Muscle of back (tissue), 11 donors: Measurements from ENCODE around the gene ZCCHC7. TPM values are rescaled to one million over a fixed set of nuclear protein-coding genes. Genes with fewer than 3 reads are reported as not detected.
"Not testable (repeated sequence)": the region's sequence is repeated elsewhere in the genome, so short reads cannot be mapped to it uniquely, and the experiment has no call there.

Experiments
- DNase-seq, 3 donors: peaks; one replicate each; pipeline versions ENCODE4 v3.0.0 to v3.0.0-alpha.2; 2013
- polyA plus RNA-seq, 10 donors: library from polyadenylated mRNA; unstranded; fragments of 120-200 nt; gene quantifications; one replicate each; pipeline ENCODE4 v1.2.1, GENCODE V29; 2013; ENCODE audit not compliant: insufficient read length in 10 of 10

Gene ZCCHC7
- polyA plus RNA-seq, 10 donors = 11.8 to 17.5 (median 13.2) TPM

DNA sequence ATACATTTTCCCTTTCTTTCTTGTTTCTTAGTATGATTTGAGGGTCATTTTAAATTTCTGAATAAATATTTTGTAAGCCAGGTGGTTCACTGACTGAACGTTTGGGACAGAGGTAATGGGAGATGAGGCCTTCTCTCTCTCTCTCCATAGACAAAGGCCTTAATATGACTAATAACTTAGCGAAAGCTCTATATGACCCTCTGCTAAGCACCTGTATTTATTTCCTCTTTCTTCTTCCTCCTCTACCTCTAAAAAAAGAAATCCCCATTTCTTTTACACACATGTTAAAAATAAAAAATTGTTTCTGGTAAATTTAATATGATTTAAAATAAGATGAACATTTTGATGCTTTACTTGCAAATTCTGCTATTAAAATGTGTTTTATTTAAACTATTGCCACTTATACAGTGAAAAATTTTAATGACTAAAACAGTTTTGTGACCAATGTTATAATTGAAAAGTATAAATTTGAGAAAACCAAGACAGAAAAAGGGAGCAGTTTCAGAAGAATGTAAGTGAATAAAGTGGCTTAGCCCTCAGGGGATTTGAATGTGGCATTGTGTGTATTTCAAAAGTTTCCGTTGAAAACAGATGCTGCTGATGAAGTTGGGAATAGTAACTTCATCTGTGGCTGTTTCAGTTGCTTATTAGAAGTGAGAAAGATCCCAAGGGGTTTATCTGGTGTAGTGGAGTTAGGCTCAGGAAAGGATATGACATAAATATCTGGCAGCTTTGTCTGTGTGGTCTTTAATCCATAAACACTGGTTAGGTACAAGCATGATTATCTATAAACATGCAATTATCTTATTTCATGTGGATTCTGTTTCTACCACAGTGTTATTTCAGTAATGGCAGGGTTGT, 173.5 kb downstream of the ZCCHC7 start:
- peak; percentile 16 to 52 (median 17) for DNase-seq

- no peak for DNase-seq
Measured at GRCh38 chr9:37295178-37295577, 174.8 kb downstream of the ZCCHC7 start.

DNA sequence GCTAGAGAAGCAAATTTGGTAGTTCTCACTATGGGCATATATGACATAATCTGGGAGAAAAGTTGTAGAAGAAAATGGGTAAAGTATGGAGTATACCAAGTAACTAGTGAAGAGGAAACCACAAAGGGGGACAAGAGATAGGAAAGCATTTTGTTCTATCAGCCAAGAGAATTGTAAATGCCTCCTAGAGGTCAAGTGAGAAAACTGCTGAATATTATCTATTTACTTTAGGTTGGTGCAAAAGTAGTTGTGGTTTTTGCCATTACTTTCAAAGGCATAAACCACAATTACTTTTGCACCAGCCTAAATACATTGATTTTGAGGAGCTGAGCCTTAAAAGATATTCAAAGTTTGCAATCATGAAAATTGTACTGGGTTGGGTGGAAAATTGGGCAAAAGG, 175.4 kb downstream of the ZCCHC7 start:
- no peak for DNase-seq

DNA sequence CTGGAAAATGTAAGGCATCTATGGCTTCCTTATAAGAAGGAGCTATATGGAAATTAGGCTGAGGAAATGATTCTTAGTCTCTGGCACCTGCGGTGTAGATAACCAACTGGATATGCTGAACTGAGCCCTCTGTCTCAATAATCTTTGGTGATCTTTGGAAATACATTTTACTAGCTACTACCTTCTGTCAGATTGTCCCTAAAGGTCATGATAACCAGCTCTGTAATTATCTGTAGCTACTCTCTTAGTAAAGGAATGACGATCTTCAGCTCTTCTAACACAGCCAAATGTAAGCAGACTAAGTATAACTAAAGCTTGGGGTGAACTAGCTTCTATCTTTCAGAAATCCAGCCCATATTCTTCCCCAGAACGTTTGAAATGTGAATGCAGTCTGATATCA, 177.2 kb downstream of the ZCCHC7 start:
- no peak for DNase-seq

- DNase-seq = no peak
Measured at GRCh38 chr9:37300620-37301019, 180.2 kb downstream of the ZCCHC7 start.

DNA sequence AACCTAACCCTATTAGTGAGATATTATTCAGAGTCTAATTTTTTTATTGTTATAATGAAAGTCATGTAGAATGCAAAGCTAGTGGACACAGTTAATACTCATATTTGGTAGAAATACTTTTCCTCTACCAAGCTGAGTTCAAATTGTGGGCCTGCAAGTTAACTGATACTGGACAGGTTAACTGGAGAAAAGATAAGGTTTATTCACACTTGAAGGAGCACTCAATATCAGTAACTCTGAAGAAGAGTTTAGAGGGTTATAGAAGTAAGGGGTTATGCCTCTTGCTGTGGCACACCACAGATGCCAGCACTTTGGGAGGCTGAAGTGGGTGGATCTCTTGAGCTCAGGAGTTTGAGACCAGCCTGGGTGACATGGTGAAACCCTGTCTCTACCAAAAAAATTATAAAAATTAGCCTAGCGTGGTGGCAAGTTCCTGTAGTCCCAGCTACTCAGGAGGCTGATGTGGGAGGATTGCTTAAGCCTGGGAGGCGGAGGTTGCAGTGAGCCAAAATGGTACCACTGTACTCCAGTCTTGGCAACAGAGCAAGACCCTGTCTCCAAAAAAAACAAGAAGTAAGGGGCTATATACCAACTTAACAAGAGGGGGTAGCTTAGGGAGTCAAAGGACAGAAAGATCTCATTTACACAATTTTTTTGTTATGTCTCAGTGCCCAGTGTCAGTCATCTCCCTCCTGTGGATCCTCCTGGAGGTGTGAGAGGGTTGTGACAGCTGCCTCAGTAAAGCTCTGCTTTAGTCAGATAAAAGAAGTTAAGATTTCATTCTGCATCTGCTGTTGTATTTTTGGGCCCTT, 180.9 kb downstream of the ZCCHC7 start:
- no peak for DNase-seq

GRCh38 chr9:37301854-37302172, 181.4 kb downstream of the ZCCHC7 start:
- DNase-seq = no peak

DNA sequence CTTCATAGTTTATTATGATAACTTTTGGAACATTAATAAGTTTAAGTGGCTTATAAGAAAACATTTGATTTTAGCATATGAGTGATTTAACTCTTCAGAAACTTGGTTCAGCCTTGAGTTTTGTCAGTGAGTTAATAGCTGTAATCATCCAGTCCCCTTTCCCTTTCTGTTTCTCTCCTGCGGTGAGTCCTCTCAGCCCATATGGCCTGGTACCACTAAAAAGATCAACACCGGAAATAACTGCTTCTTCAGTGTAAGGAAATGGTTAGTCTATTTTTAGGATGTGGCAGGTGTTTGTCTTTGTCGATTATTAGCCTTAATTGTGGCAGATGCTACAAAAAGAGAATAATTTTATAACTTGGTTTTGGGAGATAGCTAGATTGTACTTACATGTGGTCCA, 181.9 kb downstream of the ZCCHC7 start:
- no peak for DNase-seq

DNA sequence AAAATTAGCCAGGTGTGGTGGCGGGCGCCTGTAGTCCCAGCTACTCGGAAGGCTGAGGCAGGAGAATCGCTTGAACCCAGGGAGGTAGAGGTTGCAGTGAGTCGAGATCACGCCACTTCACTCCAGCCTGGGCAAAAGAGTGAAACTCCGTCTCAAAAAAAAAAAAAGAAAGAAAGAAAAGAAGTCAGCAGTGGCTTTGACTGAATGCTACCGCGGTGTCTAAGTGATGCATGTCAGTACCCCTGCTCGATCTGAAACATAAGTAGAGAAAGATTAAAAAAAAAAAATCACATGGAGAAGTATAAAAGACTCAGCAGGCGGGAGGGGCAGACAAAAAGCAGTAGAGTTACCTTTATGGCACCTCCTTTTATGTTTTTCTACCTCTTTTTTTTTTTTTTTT, 182.9 kb downstream of the ZCCHC7 start:
- DNase-seq = not testable (repeated sequence)

DNA sequence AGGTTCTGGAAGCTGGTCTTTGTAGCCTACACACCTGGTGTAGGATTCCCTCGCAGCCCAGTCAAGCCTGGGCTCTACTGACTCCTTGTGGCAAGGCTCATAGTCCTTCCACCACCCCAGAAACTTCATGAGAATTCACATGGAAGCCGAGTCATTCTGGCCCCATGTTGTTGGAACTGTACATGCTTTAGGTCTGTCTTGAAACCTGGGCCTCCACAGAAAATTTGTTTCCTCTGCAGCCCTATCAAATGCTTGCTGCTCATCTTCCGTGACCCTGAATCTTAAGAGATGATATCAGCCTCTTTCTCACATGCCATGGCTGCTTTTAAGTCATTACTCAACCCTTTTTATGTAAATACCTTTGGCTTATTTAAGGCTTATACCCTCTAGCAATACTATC, 188.8 kb downstream of the ZCCHC7 start:
- DNase-seq = no peak

DNA sequence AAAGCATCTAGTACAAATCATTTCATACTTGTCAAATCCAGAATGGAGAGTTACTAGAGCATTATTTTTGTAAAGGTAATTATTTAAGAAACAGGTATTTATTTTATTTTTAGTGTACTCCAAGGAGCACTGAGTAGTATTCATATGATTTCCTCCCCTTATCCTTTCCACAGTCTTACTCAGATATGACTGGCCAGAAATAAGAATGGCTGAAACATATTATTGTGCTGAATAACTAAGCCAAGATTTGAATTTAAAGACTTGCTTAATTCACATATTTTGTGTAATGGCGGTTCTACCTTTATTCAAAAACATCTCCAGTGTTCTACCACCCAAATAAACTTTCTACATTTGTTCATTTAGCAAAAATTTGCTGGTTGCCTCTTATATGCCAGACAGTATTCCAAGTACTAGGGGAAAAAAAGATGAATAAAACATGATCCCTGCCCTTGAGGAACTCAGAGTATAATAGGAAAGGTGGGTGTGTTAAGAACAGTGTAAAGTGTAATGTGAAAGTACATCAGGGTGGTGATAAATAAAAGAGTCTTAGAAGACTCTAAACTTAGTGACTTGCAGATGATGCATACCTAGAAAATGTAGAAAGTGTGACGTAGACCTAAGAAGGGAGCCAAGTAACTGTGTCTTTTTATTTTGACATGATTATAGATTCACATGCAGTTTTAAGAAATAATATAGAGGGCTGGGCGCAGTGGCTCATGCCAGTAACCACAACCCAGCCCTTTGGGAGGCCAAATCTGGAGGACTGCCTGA, 191.7 kb downstream of the ZCCHC7 start:
- peak in 1 of 3 donors; percentile 9 for DNase-seq

DNA sequence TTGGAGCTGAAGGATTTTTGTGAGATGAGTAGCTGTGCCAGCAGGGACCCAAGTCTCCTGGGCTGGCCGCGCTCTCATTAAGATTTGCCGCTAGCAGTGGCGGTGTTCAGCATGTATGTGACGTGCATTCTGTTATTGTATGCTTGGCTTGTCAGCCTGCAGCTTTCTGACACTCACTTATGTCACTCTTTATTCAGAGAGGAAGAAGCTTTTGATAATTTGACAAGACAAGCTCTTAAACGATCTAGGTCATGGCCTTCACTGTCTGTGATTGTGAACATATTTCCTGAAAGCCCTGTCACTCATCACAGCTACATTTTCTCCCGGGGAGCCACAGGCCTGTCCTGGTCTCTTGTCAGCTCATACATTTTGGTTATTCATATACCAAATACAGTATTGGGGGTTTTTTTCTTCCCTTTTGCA, 203.9 kb downstream of the ZCCHC7 start:
- no peak for DNase-seq

- DNase-seq = no peak
Measured at GRCh38 chr9:37324691-37325490, 204.5 kb downstream of the ZCCHC7 start.

GRCh38 chr9:37325778-37326177, 205.4 kb downstream of the ZCCHC7 start:
- DNase-seq = no peak

DNA sequence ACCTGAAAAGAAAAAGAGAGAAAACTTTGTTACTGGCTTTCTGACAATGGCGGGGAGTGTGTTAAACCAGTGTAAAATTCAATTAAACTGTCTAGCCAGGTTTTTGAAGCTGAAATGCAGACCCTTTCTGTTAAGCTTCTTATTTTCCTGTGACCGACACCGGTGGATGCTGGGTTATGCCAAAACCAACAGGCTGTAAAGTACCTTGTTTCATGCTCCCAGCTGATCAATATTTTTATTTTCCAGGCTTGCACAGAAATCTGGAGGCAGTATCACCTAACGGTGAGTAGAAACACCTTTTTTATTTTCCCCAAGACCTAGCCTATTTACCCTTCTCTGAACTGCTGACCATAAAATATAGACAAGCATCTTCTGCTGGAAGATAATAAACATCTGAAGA, 207.2 kb downstream of the ZCCHC7 start:
- DNase-seq = no peak

DNA sequence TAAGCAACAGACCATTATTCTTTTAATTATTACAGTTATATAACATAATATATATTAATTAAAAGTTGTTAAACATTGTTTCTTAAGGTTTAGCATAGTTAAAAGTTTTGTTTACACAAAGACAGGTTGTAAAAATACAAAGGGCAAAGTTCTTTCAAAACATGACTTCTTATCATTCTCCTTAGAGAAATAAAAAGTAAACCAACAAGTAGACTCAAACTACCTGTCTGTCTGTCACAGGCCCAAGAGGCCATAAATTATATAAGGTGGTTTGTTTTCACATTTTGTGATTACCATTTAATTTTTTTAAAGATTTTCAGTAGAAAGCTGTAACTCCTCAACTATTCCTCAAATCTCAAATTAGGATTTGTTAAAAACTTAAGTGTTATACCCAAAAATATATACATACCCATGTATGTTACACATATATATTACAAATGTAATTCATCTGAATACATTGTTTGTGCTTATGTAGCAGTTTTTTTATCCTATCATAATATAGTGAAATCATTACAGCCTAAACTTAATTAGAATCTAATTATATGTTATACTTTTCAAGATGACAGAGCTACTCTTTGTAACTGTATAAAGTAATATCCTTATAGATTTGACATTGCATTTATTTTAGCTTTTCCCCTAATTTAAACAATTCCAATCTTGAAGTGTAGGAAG, 208.3 kb downstream of the ZCCHC7 start:
- DNase-seq = no peak

DNA sequence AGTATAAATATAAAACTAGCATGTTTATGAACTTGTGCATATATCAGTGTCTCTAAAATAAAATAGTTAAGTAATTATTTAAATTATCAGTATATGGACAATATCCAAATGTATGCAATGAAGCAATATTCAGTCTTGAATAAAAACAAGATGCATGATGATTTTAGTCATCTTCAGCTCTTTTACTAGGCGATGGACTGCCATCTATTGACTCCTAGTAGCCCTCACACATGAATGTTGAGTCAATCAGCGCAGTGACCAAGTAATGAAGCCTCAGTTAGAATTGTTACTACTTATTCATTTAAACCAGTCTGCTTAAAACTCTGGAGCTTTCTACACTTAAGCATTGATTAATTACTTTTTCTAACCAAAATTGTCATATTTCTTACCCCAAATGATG, 209.2 kb downstream of the ZCCHC7 start:
- peak in 2 of 3 donors; percentile 8 to 12 for DNase-seq

DNA sequence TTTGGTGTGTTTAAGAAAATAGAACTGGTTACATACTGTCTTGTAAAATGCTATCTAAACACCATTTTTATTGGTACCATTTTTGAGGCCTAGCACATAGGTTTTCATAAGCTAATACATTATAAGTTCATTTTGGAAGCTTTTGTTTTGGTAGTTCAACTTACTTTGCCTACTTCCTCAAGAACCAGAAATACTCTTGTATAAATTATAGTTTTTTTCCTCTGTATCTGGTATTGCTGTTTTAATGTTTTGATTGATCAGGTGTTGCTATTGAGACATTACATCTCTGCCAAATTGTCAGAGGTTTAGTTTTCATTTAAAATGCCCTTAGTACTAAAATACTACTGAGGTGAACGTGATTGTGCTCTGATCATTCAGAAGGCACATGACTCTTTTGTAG, 211.5 kb downstream of the ZCCHC7 start:
- no peak for DNase-seq

DNA sequence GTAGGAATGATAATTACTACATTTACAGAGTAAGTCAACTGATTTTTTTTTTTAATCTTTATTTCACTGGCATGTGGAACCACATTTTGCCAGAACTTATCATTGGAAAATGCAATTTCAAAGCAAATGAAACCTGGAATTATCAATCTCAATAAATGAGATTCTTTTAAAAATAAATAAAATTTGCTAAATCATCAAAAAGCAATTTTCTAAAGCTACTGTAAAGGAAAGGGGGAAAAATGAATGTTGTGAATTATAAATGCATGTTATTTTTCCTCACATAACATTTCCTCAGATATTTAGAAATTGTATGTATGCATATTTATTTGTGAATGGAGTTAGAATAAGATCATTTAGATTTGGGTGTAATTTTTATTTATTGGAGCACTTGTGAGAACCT, 212.2 kb downstream of the ZCCHC7 start:
- no peak for DNase-seq

- no peak for DNase-seq
Measured at GRCh38 chr9:37333288-37333687, 212.9 kb downstream of the ZCCHC7 start.

- DNase-seq = no peak
Measured at GRCh38 chr9:37335238-37335637, 214.9 kb downstream of the ZCCHC7 start.
